HG02678 (cell line): ENCODE data around the gene PRAC1.
"Not testable (repeated sequence)": the region's sequence is repeated elsewhere in the genome, so short reads cannot be mapped to it uniquely, and the experiment has no call there.

Experiments
- ATAC-seq: cut with Tn5 transposase; IDR thresholded peaks from one replicate; pipeline ENCODE4 v1.9.1; 2021; ENCODE audit warnings: mild to moderate bottlenecking, moderate library complexity; ENCODE audit not compliant: unreplicated experiment

PRAC1 gene

DNA sequence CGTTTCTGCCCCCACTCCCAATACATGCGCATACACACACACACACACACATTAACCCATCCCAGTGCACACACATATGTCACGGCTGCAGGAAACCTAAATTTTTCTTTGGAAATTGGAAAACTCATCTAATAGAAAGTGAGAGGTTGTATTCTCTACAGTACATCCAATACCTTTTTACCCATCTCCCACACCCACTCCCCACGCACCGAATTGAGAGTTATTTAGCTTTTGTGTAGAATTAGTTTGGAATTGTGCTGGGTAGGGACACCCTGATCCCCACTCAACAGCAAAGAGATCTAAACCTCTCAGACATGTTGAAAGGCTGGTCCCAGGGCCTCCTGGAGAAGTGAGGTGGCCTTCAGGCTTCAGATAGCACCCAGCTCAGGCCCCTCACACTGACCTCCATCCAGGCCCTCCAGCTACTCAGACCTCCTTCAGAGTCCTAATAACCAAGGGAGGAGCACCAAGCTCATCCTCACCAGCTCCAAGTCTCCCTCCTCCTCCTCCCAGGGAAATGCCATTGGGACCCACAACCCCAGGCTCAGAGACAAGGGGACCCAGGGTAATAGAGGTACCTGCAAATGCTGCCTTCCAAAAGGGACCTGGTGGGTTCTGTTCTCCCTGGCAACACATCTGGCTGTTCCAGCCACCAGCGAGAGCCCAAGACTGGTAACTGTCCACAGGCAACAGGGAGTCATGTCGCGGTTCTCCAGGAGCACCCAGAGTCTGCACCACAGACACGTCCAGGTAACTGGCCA, 5.3 kb upstream of the PRAC1 start:
- ATAC-seq: no peak

DNA sequence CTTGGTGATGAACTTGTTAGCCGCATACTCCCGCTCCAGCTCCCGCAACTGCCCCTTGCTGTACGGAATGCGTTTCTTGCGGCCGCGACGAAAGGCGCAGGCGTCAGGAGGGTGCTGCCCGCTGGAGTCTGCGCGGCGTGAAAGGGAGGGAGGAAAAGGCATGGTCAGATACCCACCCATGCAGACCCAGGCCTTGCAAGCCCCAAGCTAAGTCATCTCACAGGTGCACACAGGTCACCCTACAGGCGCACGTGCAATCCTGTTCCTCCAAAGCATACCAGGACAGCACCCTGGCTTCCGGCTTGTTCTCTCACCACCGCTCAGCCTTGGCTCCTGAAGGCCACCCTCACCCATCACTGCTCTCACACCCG, 4.6 kb upstream of the PRAC1 start:
- ATAC-seq: no peak

- no peak for ATAC-seq
These were observed 4.0 kb upstream of the PRAC1 start for GRCh38 chr17:48726114-48726915.

GRCh38 chr17:48725288-48726064, 3.2 kb upstream of the PRAC1 start:
- ATAC-seq: no peak

GRCh38 chr17:48725004-48725287, 2.6 kb upstream of the PRAC1 start:
- ATAC-seq: no peak

- no peak for ATAC-seq
These were observed 2.1 kb upstream of the PRAC1 start for GRCh38 chr17:48724251-48725003.

DNA sequence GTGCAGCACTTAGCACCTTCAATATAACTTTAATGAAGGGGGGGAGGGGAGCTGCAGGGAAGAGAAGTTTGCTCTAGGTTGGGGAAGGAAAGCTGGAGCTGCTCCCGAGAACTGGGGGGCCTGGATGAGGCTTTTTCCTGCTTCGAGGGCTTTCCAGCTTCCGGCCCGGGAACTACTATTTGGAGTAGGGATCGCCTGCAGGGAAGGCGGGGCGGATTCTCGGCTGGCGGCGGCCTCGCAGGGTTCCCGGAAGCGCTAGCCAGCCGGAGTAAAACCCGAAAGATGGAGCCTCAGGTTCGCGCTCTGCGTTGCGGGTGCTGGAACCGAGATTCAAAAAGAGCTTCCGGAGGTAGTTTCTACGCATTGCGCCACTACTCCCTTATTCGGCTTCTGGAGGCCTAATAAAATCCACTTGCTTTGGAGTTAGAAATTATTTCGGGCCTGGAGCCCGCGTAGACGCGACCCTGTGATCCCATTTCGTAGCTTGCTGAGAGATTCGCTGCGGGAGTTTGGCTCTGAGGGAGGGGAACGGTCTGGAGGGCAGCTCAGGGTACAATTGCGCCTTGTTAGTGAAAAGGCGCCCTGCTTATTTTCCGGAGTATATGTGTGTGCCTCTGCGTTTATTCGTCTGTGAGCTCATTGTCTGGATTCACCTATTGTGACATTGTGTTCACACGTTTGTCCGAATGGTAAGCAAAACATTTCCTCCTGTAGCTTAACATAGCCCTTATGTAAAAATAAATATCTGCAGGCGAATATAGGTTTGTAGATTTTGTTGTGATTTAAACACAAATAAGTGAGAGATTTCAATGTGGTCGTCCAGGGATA, 1.3 kb upstream of the PRAC1 start:
- ATAC-seq: no peak

DNA sequence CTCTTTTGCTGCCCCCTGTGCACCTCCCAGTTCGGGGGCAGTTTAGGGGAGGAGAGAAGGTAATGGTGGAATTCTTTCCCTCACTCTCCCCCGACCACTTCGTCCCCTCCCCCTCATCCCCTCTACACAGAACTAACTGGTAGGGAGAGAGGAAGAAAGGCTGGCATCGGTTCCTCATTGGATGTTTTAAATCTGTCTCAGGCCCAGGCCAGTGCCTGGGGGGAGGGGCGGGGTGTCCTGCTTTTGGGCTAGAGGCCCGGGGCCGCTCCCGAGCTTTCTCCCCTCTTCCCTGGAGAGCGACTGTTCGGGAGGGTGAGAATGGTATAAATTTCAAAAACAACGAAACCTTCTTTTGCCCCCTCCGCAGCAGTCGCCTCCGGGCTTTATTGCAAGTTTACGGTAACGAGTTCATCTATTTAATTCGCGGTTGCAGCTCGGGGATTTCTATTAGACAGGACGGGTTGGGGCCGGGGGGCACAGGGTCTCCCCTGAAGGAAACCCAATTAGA, 651 bp upstream of the PRAC1 start, which contains the start of gene PRAC2:
Gene PRAC2 (plus strand): TSS at position 271 of the 508 bp plus-strand sequence. CDS start 1,226 bp downstream, outside the sequence.
- ATAC-seq: no peak

DNA sequence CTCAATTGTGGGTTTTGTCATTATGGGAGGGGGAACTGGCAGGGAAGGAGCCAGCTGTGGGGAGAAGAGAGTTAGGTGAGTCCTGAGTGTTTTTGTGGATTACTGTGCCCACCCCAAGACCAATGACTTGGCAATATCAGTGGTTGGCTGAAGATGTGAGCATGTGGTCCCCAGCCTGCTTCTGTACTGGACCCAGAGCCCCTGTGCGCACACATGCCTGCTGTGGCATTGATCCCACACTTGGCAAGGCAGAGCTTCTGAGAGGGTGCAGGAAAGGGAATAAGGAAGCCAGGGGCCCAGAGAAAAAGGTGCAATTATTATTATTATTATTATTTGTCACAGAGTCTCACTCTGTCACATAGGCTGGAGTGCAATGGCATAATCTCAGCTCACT, 1.3 kb downstream of the PRAC1 start:
- ATAC-seq: no peak

DNA sequence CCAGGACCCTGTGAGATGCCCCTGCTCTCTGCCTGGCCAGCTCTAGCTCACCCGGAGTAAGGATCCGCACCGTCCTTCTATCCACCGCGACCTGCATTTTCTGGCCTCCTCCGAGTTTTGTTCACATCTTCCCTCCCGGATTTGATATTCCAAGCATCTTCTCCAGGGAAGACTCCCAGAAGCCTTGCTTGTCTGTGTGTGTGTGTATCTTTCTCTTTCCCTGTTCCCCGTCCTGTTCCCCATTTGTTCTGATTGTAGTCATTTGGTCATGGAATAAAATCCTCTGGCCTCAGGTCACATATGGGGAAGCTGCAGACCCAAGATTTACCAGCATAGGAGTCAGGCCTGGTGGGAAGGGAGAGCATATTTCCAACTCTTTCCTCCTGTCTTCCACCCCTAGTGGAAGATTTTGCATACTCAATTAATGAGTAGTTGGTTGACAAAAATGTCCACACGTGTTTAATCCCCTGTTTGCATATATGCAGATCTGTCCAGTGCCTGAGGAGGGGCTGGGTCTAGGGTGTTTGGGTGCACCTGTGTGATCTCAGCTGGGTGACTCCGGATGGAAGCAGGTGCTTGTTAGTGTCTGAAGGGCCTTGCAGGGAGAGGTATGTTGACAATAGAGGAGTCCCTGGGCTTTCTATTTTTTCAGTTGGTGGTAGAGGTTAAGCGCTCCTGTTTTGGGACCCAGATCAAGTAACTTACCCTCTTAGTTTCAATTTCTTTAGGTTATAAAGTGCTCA, 1.9 kb downstream of the PRAC1 start:
- ATAC-seq: no peak

DNA sequence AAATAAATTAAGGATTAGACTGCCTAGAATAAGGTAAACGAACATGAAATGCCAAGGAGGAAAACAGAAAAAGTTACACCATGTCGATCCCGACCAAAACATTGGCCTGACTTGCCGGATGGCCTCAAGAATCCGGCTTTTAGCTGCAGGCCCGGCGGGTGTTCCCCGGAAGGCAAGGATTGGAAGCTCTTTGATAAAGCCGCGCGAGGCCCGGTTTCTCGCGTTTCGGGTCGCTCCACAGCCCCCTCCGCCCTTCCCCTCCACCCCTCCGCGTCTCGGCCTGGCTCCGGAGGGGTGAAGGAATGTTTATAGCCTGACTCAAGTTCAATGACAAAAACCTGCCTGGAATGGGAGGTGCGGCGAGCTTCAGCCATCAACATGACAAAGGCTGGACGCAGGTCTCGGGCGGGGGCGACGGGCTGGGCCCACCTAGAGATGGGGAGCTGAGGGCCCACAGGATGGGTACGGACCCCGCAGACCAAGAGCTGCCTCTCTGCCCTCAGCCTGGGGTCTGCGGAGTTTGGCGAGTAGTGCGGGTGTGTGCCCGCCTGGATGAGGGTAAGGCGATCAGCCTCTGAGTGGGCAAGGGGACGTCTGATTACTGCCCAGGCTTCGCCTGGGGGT, 2.6 kb downstream of the PRAC1 start:
- no peak for ATAC-seq

- no peak for ATAC-seq
These were observed 3.3 kb downstream of the PRAC1 start for GRCh38 chr17:48718761-48719641.

GRCh38 chr17:48718227-48718760, 4.0 kb downstream of the PRAC1 start:
- no peak for ATAC-seq

DNA sequence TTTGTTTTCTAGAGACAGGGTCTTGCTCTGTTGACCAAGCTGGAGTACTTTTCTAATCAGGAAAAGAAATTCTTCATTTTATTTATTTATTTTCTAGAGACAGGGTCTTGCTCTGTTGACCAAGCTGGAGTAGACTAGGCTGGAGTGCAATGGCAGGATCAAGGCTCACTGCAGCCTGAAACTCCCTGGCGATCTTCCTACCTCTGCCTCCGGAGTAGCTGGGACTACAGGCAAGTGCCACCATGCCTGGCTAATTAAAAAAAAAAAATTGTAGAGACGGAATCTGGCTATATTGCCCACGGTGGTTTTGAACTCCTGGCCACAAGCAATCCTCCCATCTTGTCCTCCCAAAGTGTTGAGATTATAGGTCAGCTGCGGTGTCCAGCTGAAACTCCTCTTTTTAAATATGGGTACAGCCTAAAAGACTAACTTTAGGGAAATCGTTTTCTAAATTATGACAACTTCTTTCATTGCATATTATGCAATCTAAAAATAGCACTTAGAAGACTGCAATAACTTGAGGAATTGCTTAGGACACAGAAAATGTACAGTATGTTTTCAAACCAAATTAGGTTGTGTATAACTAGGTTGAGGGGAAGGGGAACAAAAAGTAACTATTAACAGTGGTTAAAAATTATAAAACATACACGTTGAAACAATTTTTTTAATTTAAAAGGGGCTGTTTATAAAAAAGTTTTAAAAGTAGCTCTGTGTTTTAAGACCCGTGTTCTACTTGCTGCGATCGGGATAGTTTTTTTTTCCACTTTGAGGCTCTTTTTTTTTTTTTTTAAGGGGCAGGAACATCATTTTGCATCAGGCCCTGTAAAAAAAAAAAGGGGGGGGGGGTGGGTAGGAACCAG, 4.7 kb downstream of the PRAC1 start:
- no peak for ATAC-seq

DNA sequence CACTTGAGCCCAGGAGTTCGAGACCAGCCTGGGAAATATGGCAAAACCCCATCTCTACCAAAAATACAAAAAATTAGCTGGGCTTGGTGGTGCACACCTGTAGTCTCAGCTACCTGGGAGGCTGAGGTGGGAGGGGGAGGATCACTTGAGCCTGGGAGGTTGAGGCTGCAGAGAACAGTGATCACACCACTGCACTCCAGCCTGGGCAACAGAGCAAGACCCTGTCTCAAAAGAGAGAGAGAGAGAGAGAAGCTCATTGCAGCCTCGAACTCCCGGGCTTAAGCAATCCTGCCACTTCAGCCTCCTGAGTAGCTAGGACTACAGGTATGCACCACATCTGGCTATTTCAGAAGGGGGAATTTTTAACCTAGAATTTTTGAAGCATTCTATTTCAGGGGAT, 5.8 kb downstream of the PRAC1 start:
- ATAC-seq: not testable (repeated sequence)
